ENCODE results near the gene CORO1A.
"Not testable (repeated sequence)": the region's sequence is repeated elsewhere in the genome, so short reads cannot be mapped to it uniquely, and the experiment has no call there.

The CORO1A gene

DNA sequence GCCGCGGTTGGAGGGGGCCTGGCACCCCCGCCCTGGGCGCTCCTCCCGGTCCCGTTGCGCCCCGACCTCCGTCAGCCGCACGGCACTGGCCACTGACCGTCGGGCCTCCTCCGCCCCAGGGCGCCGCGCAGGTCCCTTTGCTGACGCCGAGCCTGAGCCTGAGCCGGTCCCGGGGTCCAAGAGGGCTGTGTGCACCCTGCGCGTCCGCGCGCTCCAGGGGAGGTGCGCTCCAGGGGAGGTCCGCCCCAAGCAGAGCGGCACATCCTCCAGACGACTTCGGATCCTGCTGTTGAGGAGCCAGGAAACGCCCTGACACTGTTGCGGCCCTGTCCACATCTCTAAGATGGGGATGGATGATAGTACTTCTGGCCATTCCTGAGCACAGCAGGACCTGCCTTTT is 22.9 kb downstream of the CORO1A start:
- not testable (repeated sequence) for DNase-seq

- not testable (repeated sequence) for DNase-seq
Measured at GRCh38 chr16:30207063-30207704, 23.8 kb downstream of the CORO1A start.

DNA sequence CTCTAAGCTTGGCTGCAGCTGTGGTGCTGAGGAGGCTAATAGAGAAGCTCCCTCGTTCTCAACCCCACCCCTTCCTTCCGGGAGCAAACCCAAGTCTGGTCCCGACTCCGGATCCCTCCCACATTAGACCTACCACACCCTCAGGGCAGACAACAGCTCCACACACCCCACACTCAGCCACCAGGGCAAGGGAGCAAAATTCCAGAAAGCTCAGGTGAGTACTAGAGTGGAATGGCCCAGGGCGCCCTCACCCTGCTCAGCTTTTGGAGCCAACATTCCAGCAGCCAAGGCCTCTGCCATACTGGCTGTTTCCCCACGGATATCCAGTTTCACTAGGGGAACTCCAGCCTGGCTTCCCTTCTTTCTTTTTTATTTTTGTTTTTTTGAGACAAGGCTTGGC is 25.6 kb downstream of the CORO1A start:
- DNase-seq = not testable (repeated sequence)

- not testable (repeated sequence) for DNase-seq
Measured at GRCh38 chr16:30211414-30211813, 28.0 kb downstream of the CORO1A start.

- not testable (repeated sequence) for DNase-seq
Measured at GRCh38 chr16:30217082-30217481, 33.7 kb downstream of the CORO1A start.
